ENCODE measurements around the gene CBX8. TPM values are rescaled to one million over a fixed set of nuclear protein-coding genes. Genes with fewer than 3 reads are reported as not detected.
A peak's percentile ranks its signal among the peaks of the same experiment; 100 is the strongest.

Gene CBX8
- total and polyA plus RNA-seq, 2 donors from 2014 or later = 3.5 to 6.2 TPM

DNA sequence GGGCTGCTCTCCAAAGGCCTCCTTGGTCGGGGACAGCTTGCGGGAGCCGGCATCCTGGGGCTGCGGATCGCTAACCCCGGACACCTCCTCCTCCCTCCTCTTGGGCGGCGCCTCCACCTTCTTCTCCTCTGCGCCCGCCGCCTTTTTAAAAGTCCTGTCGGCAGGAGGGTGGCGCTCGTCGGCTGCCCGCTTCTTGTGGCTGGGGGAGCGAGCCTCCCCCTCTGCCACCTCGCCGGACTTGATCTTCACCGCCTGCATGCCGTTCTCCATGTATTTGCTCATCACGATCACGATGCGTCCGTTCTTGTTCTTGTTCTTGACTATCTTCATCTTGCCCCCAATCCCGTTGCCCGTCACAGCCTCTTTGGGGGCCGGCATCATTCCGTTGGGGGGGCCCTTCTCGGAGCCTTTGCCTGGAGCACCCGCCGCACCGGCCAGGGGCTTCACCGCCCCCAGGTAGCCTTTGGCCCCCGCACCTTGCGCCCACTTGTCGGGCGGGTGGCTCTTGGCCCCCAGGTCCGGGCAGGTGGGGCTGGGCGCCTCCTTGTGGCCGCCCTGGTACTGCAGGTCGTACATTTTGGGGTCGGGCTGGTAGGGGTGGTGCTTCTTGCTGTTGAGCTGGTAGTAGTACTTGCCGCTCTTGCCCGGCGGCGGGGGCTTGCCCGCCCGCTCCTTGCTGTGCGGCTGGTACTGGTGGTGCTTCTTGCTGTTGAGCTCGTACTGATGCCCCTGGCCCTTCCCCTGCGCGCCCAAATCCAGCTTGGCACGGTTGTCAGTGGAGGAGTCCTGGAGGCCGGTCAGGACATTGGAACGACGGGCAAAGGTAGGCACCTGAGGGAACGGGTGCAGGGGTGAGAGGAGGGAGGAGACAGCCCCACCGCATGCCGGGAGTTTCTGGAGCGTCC is 37.9 kb upstream of the CBX8 start:
- Histone ChIP-seq H3K4me3 (ENCODE audit: low read length in 3 of 3) (no peak overlapping the region), H3K9ac (ENCODE audit: low read length in 3 of 3) (no peak overlapping the region), H3K9me3 (ENCODE audit: control insufficient read depth in 2 of 3, insufficient read depth in 1 of 3, low read length in 3 of 3) (no peaks in the 10 kb centered on the region), H3K27me3 (ENCODE audit: control insufficient read depth, insufficient read depth, low read length) (peaks cover under 1% of the 10 kb centered on the region), H3K36me3 (ENCODE audit: control insufficient read depth in 2 of 3, insufficient read depth in 3 of 3, low read length in 3 of 3) (peaks cover 0 to 6% (median 0%) of the 10 kb centered on the region in 3 donors), H3K27ac (ENCODE audit: low read depth in 2 of 2, low read length in 2 of 2) (no peak overlapping the region), H3K4me1 (ENCODE audit: control insufficient read depth in 2 of 3, insufficient read depth in 2 of 3, low read depth in 1 of 3, low read length in 3 of 3) (peaks cover 0 to 21% (median 13%) of the 10 kb centered on the region in 3 donors)
- intact Hi-C loops (cut with DNase I) = no loop called here
- TF ChIP-seq, protein P1, sequence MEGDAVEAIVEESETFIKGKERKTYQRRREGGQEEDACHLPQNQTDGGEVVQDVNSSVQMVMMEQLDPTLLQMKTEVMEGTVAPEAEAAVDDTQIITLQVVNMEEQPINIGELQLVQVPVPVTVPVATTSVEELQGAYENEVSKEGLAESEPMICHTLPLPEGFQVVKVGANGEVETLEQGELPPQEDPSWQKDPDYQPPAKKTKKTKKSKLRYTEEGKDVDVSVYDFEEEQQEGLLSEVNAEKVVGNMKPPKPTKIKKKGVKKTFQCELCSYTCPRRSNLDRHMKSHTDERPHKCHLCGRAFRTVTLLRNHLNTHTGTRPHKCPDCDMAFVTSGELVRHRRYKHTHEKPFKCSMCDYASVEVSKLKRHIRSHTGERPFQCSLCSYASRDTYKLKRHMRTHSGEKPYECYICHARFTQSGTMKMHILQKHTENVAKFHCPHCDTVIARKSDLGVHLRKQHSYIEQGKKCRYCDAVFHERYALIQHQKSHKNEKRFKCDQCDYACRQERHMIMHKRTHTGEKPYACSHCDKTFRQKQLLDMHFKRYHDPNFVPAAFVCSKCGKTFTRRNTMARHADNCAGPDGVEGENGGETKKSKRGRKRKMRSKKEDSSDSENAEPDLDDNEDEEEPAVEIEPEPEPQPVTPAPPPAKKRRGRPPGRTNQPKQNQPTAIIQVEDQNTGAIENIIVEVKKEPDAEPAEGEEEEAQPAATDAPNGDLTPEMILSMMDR (IDR thresholded peaks at IDR 0.05; ENCODE audit: borderline replicate concordance, extremely low read depth, insufficient read depth) = no peak
- DNase-seq = peak; percentile 36 to 83 (median 61)
- FAIRE-seq = no peak

DNA sequence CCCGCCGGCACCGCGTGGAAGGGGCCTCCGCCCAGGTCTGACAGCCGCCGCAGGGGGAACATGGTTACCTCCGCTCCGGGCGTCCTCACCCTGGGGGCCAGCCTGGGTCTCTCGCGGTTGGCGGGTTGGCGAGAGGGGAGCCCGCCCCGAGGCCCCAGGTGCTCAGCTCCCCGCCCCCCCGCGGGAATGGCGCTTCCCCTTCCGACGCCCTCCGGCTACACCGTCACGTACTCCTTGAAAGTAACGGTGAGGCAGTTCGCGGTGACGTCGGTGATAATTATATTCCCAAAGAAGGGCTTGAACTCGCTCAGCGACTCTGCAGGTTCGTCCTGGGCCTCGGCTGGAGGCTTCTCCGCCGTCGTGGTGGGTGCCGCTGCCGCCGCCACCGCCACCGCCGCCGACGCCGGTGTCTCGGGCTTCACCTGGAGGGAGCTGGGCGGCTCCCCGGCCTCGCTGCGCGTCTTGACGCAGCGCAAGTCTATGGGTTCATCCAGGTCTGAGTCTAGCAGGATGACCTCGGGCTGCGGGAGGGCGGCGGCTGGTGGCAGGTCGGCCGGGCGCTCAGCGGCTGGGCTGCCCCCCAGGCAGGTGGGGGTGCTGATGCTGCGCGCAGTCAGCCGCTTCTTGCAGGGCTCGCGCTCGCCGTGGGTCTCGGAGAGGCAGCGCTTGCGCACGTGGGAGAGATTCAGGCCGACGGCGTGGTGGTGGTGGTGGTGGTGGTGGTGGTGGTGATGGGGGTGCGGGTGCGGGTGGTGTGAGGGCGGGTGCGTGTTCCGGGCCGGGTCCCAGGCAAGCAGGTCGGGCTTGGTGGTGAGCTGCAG is 37.1 kb upstream of the CBX8 start:
- Histone ChIP-seq H3K27ac (ENCODE audit: low read depth in 2 of 2, low read length in 2 of 2) (no peak overlapping the region), H3K4me1 (ENCODE audit: control insufficient read depth in 2 of 3, insufficient read depth in 2 of 3, low read depth in 1 of 3, low read length in 3 of 3) (peaks cover 0 to 18% (median 13%) of the 10 kb centered on the region in 3 donors), H3K36me3 (ENCODE audit: control insufficient read depth in 2 of 3, insufficient read depth in 3 of 3, low read length in 3 of 3) (peaks cover 0 to 6% (median 0%) of the 10 kb centered on the region in 3 donors), H3K4me3 (ENCODE audit: low read length in 3 of 3) (no peak overlapping the region), H3K9ac (ENCODE audit: low read length in 3 of 3) (no peak overlapping the region), H3K27me3 (ENCODE audit: control insufficient read depth, insufficient read depth, low read length) (no peaks in the 10 kb centered on the region), H3K9me3 (ENCODE audit: control insufficient read depth in 2 of 3, insufficient read depth in 1 of 3, low read length in 3 of 3) (no peaks in the 10 kb centered on the region)
- DNase-seq (peak in 4 of 5 donors; percentile 25 to 80 (median 50)), FAIRE-seq (no peak)
- intact Hi-C loops (cut with DNase I) = no loop called here
- TF ChIP-seq, protein P1 (IDR thresholded peaks at IDR 0.05; ENCODE audit: borderline replicate concordance, extremely low read depth, insufficient read depth) = no peak

DNA sequence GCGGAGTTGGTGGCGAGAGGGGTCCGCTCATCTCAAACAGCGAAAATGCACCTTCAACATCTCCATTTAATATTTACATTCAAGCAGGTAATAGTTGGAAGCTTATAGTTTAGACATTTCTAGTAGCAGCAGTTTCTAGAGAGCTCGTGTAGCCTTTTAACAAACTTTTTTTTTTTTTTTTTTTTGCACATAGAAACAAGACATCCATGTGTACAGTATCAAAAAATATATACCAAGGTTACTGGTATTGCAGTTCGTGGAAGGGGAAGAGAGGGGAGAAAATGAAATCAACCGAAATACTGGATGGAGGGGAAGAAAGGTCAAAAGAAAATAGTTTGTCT is 36.2 kb upstream of the CBX8 start:
- no peaks in the 10 kb centered on the region for H3K9me3 ChIP-seq (ENCODE audit: control insufficient read depth in 2 of 3, insufficient read depth in 1 of 3, low read length in 3 of 3)
- DNase-seq (no peak), FAIRE-seq (no peak)
- TF ChIP-seq, protein P1 (IDR thresholded peaks at IDR 0.05; ENCODE audit: borderline replicate concordance, extremely low read depth, insufficient read depth) = no peak
- H3K4me3 ChIP-seq (ENCODE audit: low read length in 3 of 3) = no peak overlapping the region
- peaks cover 0 to 18% (median 13%) of the 10 kb centered on the region in 3 donors for H3K4me1 ChIP-seq (ENCODE audit: control insufficient read depth in 2 of 3, insufficient read depth in 2 of 3, low read depth in 1 of 3, low read length in 3 of 3)
- no peak overlapping the region for H3K9ac ChIP-seq (ENCODE audit: low read length in 3 of 3)
- no peak overlapping the region for H3K27ac ChIP-seq (ENCODE audit: low read depth in 2 of 2, low read length in 2 of 2)
- intact Hi-C loops (cut with DNase I) = no loop called here
- H3K36me3 ChIP-seq (ENCODE audit: control insufficient read depth in 2 of 3, insufficient read depth in 3 of 3, low read length in 3 of 3) = peaks cover 0 to 6% (median 0%) of the 10 kb centered on the region in 3 donors
- H3K27me3 ChIP-seq (ENCODE audit: control insufficient read depth, insufficient read depth, low read length) = no peaks in the 10 kb centered on the region

All from kidney (tissue), 14 donors.